ENCODE measurements around the gene HCRTR1.
A peak's percentile ranks its signal among the peaks of the same experiment; 100 is the strongest.
"Not testable (repeated sequence)": the region's sequence is repeated elsewhere in the genome, so short reads cannot be mapped to it uniquely, and the experiment has no call there.

The HCRTR1 gene

GRCh38 chr1:31581821-31582810 lies 35.4 kb upstream of the HCRTR1 start:
- DNase-seq = no peak

- DNase-seq = no peak
These were observed 34.2 kb upstream of the HCRTR1 start for GRCh38 chr1:31583082-31583994.

GRCh38 chr1:31583995-31584868 lies 33.3 kb upstream of the HCRTR1 start:
- DNase-seq = peak; percentile 51

GRCh38 chr1:31584869-31585735 lies 32.4 kb upstream of the HCRTR1 start:
- DNase-seq = no peak

- no peak for DNase-seq
These were observed 31.6 kb upstream of the HCRTR1 start for GRCh38 chr1:31585736-31586365.

GRCh38 chr1:31586376-31587327 lies 30.8 kb upstream of the HCRTR1 start:
- peak; percentile 28 for DNase-seq

- DNase-seq = not testable (repeated sequence)
These were observed 30.2 kb upstream of the HCRTR1 start for GRCh38 chr1:31587328-31587699.

GRCh38 chr1:31587720-31588423 lies 29.6 kb upstream of the HCRTR1 start:
- peak; percentile 80 for DNase-seq

GRCh38 chr1:31588751-31589515 lies 28.6 kb upstream of the HCRTR1 start:
- DNase-seq = peak; percentile 41

GRCh38 chr1:31591425-31592093 lies 25.9 kb upstream of the HCRTR1 start:
- DNase-seq = peak; percentile 39

GRCh38 chr1:31592132-31592531 lies 25.4 kb upstream of the HCRTR1 start:
- no peak for DNase-seq

- DNase-seq = no peak
These were observed 24.3 kb upstream of the HCRTR1 start for GRCh38 chr1:31593136-31593665.

- peak; percentile 64 for DNase-seq
These were observed 23.5 kb upstream of the HCRTR1 start for GRCh38 chr1:31593770-31594632.

- DNase-seq = peak; percentile 51
These were observed 21.4 kb upstream of the HCRTR1 start for GRCh38 chr1:31595836-31596736.

- no peak for DNase-seq
These were observed 20.8 kb upstream of the HCRTR1 start for GRCh38 chr1:31596737-31597097.

All from eye (tissue), 1 donor.